Measurements from ENCODE around the gene PIK3CD.
"Not testable (repeated sequence)": the region's sequence is repeated elsewhere in the genome, so short reads cannot be mapped to it uniquely, and the experiment has no call there.

PIK3CD gene

DNA sequence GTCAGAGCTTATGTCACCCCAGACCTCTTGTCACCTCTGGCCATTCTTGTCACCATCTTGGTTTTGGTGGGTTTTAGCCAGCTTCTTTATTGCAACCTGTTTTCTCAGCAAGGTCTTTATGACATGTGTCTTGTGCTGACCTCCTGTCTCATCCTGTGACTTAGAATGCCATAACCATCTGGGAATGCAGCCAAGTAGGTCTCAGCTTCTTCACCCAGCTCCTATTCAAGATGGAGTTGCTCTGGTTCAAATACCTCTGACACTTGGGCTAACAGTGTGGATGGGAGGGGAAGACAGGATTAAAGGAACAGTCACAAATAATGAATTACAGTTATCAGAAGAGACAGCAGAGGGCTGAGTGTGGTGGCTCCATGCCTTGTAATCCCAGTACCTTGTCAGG is 30.5 kb upstream of the PIK3CD start:
- DNase-seq (ENCODE audit: low read depth in 3 of 3): no peak

DNA sequence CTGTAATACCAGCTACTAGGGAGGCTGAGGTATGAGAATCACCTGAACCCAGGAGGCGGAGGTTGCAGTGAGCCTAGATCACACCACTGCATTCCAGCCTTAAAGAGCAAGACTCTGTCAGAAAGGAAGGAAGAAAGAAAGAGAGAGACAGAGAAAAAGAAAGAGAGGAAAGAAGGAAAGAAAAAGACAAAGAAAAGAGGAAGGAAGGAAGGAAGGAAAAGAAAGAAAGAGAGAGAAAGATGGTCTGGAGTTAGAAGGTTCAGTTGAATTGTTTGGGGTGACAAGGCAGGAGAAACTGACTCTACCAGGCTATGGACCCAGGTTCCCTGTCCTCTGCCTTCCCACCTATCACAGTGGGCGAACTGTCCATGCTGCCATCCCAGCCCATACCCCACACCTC is 27.4 kb upstream of the PIK3CD start:
- DNase-seq (ENCODE audit: low read depth in 3 of 3): no peak

DNA sequence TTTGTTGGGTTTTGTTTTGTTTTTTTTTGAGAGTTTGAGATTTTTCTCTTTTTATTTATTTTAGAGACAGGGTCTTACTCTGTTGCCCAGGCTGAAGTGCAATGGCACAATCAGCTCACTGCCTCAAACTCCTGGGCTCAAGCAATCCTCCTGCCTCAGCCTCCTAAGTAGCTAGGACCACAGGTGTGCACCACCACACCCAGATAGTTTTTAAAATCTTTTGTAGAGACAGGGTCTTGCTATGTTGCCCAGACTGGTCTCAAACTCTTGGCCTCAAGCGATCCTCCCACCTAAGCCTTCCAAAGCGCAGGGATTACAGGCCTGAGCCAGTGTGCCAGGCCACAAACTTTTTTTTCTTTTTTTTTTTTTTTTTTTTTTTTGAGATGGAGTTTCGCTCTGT is 26.5 kb upstream of the PIK3CD start:
- not testable (repeated sequence) for DNase-seq (ENCODE audit: low read depth in 3 of 3)

GRCh38 chr1:9626201-9626608 is 25.3 kb upstream of the PIK3CD start:
- DNase-seq (ENCODE audit: low read depth in 3 of 3): no peak

- peak in 2 of 3 experiments; percentile 33 to 47 for DNase-seq (ENCODE audit: low read depth in 3 of 3)
Measured at GRCh38 chr1:9628541-9629444, 22.7 kb upstream of the PIK3CD start.

DNA sequence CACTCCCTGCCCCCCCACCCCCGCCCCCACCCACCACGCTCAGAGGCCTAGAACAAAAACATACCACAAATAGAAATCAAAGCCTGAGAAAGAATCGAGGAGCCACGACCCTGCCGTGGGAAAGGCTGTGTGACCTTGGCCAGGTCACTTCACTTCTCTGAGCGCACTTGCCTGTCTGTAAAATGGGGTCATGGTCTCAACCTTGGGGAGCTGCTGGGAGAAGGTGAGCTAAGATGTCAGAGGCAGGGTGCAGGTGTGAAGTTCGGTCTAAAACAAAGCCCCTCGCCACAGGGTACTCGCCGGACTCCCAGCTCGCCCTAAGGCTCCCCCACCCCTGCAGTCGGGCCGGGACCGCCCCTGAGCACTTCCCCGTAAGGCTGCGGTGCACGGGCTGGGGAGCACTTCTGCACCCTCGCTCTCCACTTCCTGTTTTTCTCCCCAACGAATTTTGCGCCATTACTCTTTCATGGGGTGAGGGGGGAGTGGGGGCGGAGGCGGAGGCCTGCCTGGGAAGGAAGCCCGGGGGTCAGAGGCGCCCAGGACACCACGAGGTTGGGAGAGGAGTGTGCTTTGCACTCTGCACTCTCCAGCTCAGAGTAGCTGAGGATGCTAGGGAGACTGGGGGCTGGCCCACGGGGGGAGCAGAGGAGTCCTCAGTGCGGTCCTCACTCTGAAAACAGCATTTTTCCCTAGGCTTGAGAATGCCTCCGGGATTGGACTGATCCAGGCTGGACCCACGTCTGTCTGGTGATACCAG is 21.9 kb upstream of the PIK3CD start:
- DNase-seq (ENCODE audit: low read depth in 3 of 3): peak in 2 of 3 experiments; percentile 47 to 53

DNA sequence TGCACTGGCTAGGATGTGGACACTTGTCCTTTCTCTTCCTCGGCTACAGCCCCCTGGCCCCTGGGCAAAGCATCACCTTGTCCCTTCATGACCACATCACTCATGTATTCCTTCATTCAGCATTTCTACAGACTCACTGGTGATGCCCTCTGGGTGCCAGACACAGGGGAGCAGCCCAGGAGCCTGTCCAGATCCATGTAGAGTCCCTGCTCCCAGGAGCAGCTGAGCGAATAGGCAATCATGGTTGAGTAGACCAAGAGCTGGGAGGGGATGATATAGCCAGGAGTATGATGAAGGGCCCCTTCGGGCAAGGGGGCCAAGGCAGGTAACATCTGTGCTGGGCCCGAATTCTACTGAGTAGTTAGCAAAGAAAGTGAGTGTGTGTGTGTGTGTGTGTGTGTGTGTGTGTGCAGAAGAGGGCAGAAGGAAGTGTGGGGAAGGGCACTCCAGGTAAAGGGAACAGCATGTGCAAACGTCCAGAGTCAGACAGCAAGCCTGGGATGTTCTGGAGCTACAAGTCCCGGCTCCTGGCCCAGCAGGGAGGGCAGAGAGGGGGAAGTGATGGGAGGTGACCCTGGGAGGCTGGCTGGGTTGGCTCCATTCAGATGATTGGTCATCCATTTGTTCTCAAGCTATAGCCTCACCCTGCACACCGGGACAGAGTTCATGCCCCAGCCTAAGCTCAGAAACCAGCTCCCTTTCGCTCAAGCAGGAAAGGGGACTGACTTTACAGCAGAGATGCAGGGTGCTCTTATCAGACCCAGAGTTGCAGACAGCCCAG is 21.0 kb upstream of the PIK3CD start:
- no peak for DNase-seq (ENCODE audit: low read depth in 3 of 3)

DNA sequence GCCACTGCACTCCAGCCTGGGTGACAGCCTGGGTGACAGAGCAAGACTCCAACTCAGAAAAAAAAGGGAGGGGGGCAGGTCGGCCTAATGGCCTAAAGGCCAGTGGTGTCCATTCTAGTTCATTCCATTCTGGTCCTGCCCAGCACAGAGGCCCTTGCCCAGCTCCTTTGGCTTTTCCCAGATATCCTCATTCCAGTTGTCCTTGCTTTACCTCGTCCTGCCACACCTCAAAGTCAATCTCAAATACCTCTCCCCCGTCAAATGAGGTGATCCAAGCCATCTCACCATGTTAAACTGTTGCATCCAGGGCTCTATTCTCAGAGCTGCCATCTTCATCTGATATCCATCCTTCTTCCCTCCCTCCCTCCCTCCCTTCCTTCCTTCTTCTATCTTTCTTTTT is 19.9 kb upstream of the PIK3CD start:
- DNase-seq (ENCODE audit: low read depth in 3 of 3): no peak

DNA sequence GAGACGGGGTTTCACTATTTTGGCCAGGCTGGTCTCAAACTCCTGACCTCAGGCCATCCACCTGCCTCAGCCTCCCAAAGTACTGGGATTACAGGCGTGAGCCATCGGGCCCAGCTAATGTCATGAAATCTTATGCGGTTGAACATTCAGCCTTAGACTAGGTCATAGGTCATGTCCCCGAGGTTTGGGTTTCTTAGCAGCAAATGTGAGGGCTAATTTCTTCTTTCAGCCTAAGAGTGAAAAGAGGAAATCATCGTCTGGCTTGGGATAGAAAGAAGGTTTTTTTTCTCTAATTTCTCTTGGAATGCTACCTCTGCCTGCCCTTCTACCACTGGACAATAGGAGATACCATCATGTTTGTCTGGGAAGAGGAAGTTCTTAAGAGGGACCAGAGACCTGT is 18.0 kb upstream of the PIK3CD start:
- DNase-seq (ENCODE audit: low read depth in 3 of 3): no peak

DNA sequence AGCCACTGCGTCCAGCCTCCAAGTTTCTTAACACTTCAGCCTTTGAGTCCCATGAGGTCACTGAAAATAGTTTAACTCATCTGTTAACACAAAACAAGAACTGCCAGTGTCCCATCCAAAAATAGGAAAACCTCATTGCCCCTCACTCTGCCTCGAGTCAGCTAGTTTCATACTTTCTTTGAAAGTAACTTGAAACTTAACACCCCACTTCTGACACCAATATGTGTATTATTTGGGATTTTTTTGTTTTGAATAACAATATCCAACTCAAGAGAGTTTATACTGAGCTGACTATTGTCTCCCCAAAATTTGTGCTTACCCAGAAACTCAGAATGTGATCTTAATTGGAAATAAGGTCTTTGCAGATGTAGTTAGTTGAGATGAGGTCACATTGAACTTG is 16.9 kb upstream of the PIK3CD start:
- DNase-seq (ENCODE audit: low read depth in 3 of 3): no peak

GRCh38 chr1:9639227-9639626 is 12.3 kb upstream of the PIK3CD start:
- DNase-seq (ENCODE audit: low read depth in 3 of 3): no peak

DNA sequence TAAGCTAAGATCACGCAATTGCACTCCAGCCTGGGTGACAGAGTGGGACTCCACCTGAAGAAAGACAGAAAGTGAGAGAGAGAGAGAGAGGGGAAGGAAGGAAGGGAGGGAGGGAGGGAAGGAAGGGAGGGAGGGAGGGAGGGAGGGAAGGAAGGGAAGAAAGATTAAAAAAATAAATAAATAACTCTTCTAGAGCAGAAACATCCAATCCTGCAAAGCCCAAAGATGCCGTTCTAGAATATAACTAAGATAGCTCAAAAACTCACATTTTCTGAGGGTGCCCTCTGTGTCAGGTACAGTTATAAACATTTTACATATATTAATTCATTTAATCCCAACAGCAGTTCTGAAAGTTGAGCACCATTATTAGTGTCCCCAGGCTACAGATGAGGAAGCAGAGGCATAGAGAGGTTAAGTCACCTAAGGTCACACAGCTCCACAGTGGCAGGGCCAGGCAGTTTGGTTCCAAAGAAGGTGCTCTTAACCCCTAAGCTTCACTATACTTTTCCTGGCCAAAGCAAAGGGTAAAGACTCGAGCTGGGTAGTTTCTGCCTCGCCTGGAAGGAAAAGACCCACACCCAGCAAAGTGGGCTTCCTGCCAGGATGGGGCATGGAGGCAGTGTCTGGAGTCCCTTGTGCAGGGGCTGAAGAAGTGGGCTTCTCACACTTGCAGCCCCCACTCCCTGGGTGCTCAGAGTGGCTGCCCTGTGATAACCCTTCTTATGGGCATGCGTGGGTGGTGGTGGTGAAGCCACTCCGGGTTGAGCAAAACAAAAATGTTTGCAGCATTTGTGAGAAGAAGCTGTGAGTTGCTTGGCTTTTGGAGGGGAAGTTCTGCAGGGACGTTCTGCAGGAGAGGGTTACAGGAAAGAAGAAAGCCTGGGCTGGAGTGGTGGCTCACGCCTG is 7.9 kb upstream of the PIK3CD start:
- no peak for DNase-seq (ENCODE audit: low read depth in 3 of 3)

DNA sequence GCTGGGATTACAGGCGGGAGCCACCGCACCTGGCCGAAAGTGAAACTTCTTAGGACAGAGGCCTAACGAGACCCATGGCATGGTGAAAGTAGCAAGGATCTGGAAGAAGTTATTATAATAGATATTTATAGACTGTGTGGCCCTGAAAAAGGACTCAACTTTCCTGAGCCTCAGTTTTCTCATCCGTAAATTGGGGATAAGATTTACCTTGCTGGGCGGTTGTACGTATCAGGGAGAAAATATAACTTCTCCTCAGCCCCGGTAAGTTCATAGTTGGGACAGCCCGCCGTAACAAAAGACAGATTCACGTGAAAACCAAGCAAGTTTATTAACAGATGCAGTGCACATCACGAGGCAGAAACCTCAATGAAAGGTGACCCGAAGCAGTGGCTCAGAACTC is 5.5 kb upstream of the PIK3CD start:
- no peak for DNase-seq (ENCODE audit: low read depth in 3 of 3)

GRCh38 chr1:9648171-9648570 is 3.4 kb upstream of the PIK3CD start:
- DNase-seq (ENCODE audit: low read depth in 3 of 3): no peak

DNA sequence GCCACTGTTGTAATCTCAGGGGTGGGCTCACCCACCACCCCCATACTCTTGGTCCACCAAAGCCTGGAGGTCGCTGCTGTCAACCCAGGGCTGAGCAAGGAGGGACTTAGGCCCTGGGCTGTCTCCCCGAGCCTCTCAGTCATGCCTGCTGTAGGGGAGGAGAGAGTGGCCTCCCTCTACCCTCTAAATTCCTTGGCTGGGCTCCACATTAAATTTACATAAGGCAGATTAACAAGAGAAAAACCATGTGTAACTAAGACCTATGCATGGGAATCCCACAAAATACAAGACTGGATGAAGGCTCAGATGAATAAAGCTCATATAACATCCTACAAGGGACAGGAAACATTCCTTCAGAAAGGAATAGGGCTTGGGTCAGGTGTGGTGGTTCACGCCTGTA is 1.8 kb upstream of the PIK3CD start:
- no peak for DNase-seq (ENCODE audit: low read depth in 3 of 3)

DNA sequence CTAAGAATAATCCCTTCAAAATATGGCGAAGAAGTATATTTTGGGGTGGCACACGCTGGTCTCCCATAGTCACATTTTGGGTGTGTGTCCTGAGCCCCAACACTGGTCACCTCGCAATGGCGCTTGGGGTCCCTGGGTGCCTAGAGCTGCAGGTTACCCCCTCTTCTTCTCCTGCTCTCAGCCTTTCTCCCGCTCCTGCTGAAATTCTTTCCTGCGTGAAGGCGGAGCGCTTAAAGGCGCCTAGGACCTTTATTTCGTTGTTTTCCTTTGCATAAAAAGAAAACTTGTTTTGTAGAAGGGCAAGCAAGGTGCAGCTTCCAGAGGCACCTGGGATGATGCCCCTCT is 339 bp upstream of the PIK3CD start:
- DNase-seq (ENCODE audit: low read depth in 3 of 3): no peak

- peak in 2 of 3 experiments; percentile 40 to 44 for DNase-seq (ENCODE audit: low read depth in 3 of 3)
Measured at GRCh38 chr1:9652379-9653209, 1.1 kb downstream of the PIK3CD start.

DNA sequence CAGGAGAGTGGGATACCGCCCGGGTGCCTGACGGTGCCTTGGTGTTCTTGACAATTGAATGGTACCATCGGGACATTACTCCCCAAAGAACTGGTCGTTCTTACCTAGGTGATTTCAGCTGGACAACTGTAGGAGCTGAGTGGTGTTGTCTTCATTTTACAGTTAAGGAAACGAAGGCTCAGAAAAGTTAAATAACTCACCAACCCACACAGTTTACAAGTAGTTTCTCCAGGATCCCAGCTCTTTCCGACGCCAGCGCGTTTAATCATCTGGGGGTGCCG is 1.6 kb downstream of the PIK3CD start:
- no peak for DNase-seq (ENCODE audit: low read depth in 3 of 3)

DNA sequence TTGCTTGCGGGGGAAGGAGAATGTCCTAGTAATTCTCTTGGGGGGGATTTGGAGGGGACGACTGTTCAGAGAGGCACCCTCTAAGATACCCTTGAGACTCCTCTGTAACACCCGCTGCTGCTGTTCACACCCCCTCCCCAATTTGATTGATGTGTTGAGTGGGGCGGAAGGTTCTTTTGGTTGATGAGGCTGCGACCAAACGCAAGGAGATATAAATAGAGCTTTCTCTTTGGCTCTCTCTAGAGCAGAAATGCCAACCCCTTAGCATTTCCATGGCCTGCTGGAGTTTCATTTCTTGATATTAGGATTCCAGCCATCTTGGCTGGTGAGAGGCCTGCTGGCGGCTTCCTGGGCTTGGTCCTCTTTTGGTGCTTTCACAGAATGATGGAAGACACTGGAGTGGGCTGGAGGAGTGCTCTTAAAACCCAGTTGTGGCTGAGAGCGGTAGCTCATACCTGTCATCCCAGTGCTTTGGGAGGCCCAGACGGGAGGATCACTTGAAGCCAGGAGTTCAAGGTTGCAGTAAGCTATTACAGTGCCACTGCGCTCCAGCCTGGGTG is 2.0 kb downstream of the PIK3CD start:
- DNase-seq (ENCODE audit: low read depth in 3 of 3): peak in 1 of 3 experiments; percentile 17
